Measurements from ENCODE around the gene SLC25A41.

DNA sequence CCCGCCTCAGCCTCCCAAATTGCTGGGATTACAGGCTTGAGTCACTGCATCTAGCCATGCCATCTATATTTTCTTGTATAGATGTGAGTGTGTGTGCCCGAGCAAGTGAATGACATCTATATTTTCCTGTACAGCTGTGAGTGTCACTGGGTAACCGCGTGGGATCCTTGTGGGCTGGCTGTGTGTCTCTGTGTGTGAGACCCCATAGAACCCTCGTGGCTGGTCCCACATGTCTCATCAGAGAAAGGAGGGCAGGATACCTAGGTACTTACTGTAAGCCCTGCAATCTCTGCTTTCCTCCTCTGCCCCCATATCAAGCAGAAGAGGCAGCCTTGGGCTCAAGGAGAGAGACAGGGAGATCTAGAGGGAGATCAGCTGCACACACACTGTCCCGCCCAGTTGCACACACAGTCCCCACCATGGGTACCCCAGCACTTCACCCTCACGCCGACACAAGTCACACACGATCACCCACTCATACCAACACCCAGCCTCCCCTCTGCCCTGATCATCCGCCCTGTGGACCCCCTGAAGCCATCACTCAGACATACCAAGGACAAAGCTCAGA, 47.4 kb upstream of the SLC25A41 start:
- TF ChIP-seq CTCF (IDR thresholded peaks at IDR 0.05) (no peak), POLR2A (IDR thresholded peaks at IDR 0.05) (no peak)
